Measurements from ENCODE around the gene MEFV. TPM values are rescaled to one million over a fixed set of nuclear protein-coding genes. Genes with fewer than 3 reads are reported as not detected.

Gene MEFV
- total RNA-seq, 1 donor from 2014 or later = 1.1 TPM

DNA sequence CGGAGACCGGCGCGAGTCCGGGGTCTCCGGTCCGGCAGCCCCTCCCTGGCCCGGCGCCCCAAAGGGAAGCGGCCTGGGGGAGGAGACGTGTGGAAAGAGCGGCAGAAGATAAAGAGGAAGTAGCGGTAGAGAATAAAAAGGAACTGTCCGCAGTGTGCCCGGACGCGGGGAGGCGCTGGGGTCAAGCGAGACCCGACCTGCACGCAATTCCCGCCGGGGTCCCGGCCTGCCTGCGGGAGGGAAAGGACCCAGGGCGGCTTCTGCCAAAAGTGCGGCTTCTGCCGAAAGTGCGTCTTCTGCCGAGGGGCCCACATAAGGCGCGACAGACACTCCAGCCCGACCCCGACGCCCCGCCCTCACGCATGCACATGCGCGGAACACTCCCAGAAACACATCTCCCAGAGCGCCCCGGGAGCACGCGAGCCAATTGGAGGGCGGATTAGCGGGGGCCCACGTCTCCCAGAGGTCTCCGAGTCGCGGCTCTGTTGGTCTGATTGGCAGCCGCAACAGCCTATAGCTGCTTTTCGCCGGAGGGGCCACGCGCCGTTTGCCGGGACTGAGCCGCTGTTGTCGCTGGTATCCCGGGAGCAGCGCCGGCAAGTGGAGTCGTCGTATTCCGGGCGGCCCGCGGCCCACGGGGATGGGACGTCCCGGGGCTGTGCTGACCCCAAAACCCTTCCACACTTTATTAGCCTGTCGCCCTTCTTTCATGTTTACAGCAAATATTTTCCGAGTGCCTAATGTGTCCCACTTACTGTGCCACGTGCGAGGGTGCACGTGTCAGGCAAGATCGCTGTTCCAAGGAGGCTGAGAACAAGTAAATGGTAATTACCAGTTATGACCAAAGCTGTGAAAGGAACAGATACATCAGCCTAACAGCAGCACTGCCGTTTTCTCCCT lies 8.0 kb upstream of the MEFV start:
- intact Hi-C loops (cut with DNase I) = loop anchor here (1.0 to 10.0 kb wide), 7 partner anchors 18 to 240 kb away; partner anchors contain the start of genes CLUAP1, HCFC1R1, THOC6 and TIGD7
- Histone ChIP-seq H3K36me3 (peaks cover 0 to 7% of the 10 kb centered on the region in 2 donors), H3K4me1 (peaks cover 0 to 10% of the 10 kb centered on the region in 2 donors), H3K4me3 (peak overlapping the region; percentile 56 to 66), H3K9me3 (peaks cover 3 to 7% of the 10 kb centered on the region in 2 donors), H3K27me3 (no peaks in the 10 kb centered on the region), H3K27ac (peak overlapping the region; percentile 89 to 94)
- peak; percentile 90 to 98 for DNase-seq (ENCODE audit: low spot score in 2 of 2)
- TF ChIP-seq, protein P1, sequence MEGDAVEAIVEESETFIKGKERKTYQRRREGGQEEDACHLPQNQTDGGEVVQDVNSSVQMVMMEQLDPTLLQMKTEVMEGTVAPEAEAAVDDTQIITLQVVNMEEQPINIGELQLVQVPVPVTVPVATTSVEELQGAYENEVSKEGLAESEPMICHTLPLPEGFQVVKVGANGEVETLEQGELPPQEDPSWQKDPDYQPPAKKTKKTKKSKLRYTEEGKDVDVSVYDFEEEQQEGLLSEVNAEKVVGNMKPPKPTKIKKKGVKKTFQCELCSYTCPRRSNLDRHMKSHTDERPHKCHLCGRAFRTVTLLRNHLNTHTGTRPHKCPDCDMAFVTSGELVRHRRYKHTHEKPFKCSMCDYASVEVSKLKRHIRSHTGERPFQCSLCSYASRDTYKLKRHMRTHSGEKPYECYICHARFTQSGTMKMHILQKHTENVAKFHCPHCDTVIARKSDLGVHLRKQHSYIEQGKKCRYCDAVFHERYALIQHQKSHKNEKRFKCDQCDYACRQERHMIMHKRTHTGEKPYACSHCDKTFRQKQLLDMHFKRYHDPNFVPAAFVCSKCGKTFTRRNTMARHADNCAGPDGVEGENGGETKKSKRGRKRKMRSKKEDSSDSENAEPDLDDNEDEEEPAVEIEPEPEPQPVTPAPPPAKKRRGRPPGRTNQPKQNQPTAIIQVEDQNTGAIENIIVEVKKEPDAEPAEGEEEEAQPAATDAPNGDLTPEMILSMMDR (IDR thresholded peaks at IDR 0.05) = peak in 1 of 3 experiments; percentile 33

DNA sequence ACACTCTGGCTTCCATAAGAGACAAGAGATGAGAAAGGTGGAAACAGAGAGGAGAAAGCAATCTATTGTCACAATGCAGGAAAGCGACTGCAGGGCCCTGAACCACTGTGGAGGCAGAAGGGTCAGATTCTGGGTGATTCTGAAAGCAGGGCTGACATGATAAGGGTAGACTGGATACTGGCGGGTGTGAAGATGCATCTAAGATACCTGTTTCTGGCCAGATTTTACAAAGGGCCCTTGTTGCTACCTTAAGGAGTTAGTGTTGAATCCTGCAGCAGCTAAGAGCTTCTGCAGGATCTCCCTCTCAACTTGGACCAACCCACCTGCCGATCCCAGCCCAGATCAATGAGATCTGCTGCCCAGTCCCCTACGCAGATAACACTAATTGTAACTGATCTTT lies 6.1 kb upstream of the MEFV start:
- Histone ChIP-seq H3K4me1 (peaks cover 0 to 10% of the 10 kb centered on the region in 2 donors), H3K27ac (no peak overlapping the region), H3K9me3 (peaks cover 3 to 7% of the 10 kb centered on the region in 2 donors), H3K27me3 (no peaks in the 10 kb centered on the region), H3K4me3 (no peak overlapping the region), H3K36me3 (peaks cover 0 to 4% of the 10 kb centered on the region in 2 donors)
- TF ChIP-seq, protein P1 (IDR thresholded peaks at IDR 0.05) = no peak
- no peak for DNase-seq (ENCODE audit: low spot score in 2 of 2)
- intact Hi-C loops (cut with DNase I) = loop anchor here (10.0 kb wide), 1 partner anchor 238 kb away; the partner anchor contains the start of genes HCFC1R1, THOC6 and TNFRSF12A

GRCh38 chr16:3259836-3260235 lies 3.4 kb upstream of the MEFV start:
- Histone ChIP-seq H3K4me3 (no peak overlapping the region), H3K4me1 (peaks cover 0 to 4% of the 10 kb centered on the region in 2 donors), H3K27me3 (no peaks in the 10 kb centered on the region), H3K36me3 (no peaks in the 10 kb centered on the region), H3K27ac (no peak overlapping the region), H3K9me3 (peaks cover 0 to under 1% of the 10 kb centered on the region in 2 donors)
- intact Hi-C loops (cut with DNase I) = loop anchor here (10.0 kb wide), 1 partner anchor 235 kb away; the partner anchor contains the start of genes HCFC1R1, THOC6 and TNFRSF12A
- DNase-seq (ENCODE audit: low spot score in 2 of 2) = no peak
- TF ChIP-seq, protein P1 (IDR thresholded peaks at IDR 0.05) = no peak

DNA sequence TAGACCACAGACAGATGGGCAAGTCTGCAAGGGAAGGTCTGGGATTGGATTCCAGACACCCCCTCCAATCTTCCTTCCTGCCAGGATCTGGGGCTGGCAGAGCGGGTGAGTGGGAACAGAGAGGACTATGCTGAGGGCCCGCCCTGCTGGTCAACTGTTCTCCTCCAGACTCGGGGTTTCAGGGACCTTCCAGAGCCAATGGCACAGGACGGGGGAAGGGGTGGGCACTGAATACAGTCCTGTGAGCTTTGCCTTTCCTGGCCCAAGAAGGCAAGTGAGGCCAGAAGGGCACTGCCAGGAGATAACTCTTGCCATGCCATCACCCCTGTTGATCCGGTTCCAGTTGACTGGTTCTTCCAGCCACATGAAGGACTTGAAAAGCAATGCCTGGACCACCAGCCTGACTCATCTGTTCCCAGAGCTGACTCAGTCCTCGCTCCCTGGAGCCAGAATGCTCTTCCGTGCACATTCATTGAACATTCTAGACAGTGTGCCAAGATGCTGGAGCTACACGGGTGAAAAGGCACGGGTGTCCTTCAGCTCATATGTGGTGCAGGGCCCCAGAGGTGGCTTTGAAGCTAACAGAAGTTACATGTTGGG lies 533 bp upstream of the MEFV start:
- Histone ChIP-seq H3K27me3 (no peaks in the 10 kb centered on the region), H3K4me3 (no peak overlapping the region), H3K9me3 (no peaks in the 10 kb centered on the region), H3K4me1 (no peaks in the 10 kb centered on the region), H3K27ac (no peak overlapping the region), H3K36me3 (no peaks in the 10 kb centered on the region)
- intact Hi-C loops (cut with DNase I) = no loop called here
- DNase-seq (ENCODE audit: low spot score in 2 of 2) = no peak
- TF ChIP-seq, protein P1 (IDR thresholded peaks at IDR 0.05) = no peak

DNA sequence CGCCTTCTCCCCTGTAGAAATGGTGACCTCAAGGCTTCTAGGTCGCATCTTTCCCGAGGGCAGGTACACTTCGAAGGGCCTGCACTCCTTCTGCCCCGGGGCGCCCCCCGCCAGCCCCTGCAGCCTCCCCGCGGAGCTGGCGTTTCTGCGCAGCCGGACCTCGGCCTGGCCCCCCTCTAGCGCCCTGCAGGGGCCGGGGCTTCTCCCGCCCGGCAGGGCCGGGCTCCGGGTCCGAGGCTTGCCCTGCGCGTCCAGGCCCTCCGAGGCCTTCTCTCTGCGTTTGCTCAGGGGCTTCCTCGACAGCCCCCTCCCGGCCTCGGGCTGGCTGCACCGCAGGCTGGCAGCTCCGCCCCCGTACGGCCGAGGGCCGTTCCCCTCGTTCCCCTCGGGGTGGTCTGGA lies 2.1 kb downstream of the MEFV start:
- intact Hi-C loops (cut with DNase I) = no loop called here
- no peaks in the 10 kb centered on the region for H3K9me3 ChIP-seq
- no peak overlapping the region for H3K4me3 ChIP-seq
- H3K27ac ChIP-seq = no peak overlapping the region
- H3K4me1 ChIP-seq = no peaks in the 10 kb centered on the region
- H3K36me3 ChIP-seq = no peaks in the 10 kb centered on the region
- no peak for DNase-seq (ENCODE audit: low spot score in 2 of 2)
- no peaks in the 10 kb centered on the region for H3K27me3 ChIP-seq
- TF ChIP-seq, protein P1 (IDR thresholded peaks at IDR 0.05) = no peak

Data from ascending aorta (tissue), 2 donors.